ENCODE measurements around the gene SORBS2. TPM values are rescaled to one million over a fixed set of nuclear protein-coding genes. Genes with fewer than 3 reads are reported as not detected.

Gene SORBS2
- polyA plus RNA-seq, 1 donor: 25.3 TPM

DNA sequence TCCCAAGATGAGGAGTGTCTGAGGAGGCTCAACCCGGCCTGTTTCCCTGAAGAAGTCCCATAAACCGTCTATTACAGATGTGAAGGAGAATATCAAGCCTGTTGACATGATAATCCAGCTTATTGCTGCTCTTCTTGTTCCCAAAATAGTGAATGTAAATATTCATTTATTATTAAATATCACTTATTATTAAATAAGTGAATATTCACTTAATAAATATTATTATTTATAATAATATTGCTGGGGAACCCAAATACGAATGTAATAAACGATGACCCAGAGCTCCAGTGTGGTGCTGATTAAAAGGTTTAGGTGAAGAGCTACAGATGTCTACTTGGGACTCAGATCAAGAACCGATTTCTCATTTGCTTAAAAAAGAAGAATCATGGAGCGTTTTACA is 23.8 kb upstream of the SORBS2 start:
- DNase-seq: no peak

DNA sequence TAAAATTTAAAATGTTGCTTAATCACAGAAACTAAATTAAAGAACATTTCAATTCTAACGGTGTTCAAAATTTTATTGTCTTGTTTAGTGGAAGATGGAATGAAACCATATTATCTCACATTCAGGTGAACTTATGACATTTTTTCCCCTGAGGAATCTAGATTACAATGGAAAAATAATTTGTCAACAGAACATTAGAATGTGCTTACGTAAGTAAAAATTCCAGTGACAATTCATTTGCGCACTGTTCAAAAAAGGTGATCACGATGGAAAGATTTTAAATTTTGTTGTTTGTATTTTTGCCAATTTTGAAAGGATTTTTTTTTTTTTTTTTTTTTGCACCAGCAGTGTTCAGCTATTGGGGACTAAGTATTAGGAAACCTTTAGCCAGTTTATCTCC is 23.3 kb upstream of the SORBS2 start:
- DNase-seq: no peak

DNA sequence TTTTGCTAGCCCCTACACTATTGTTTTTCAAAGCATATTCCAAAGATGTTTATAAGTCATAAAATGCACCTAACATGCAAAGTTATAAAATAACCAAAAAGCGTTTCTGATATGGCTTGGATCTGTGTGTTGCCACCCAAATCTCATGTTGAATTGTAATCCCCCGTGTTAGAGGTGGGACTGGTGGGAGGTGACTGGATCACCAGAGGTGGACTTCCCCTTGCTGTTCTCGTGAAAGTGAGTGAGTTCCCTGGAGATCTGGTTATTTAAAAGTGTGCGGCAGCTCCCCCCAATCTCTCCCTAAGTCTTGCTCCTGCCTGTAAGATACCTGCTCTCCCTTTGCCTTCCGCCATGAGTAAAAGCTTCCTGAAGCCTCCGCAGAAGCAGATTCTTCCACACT is 22.8 kb upstream of the SORBS2 start:
- DNase-seq: no peak

DNA sequence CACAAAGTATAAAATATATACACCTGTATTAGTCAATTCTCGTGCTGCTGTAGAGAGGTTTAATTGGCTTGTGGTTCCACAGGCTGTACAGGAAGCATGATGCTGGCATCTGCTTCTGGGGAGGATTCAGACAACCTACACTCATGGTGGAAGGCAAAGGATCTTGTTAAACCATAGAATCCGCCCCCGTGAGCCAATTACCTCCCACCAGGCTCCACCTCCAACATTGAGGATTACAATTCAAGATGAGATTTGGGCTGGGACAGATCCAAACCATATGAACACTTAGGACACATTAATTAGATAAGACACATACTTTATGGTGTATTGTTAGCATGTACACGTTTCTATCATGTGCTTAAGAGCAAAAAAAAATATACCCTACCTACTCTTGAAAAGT is 22.1 kb upstream of the SORBS2 start:
- DNase-seq: no peak

DNA sequence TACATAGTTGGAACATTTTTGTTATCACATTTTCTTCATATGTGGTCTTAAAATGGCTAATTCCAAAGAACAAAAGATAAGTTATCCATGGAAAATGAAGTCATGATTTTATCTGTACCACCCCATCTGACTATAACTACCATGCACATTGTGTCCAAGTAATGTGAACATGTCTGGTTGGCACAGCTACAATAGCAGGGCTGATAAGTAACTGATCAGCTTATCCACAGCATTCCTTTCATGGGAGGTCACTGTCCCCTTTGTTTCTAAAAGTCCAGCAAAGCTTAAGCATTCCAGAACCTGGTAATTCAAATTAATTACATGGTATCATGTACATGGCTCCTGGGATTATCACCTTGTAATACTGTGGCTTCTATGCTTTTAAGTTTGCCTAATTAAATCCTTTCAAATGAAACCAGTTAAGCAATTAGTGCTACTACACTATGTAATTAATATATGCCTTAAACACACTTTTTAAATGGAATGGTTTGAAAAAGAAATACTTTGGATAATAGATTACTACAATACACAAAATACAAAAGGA is 21.1 kb upstream of the SORBS2 start:
- DNase-seq: no peak

DNA sequence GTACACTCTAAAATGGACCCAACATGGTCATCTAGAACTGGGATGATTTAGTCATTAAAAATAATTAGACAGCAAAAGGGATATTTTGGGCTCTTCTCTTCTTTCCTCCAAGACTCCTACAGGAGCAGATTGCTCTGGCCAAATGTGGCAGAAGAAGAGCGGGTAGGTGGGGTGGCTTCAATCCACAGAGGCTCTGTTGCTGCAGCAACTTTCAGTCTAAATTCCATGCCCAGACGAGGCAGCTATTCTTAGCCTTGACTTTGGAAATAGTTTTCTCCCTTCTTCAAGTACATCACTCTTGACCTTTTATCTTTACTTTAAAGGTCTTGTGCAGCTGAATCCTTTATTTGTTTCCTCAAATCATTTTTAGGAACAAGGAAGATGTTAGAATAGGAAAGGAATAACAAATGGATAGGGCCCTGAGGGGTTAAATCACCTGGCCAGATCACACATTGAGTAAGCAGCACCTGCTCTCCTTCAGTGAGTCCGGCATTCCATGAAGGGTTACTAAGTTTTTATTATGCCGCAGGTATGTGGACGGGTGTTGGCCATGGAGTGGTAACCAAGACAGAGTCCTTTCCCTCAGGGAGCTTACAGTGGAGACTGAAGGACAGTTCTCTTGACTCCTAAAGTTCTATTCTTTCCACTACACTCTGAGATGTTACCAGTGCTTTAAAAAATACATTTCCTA is 19.3 kb upstream of the SORBS2 start:
- no peak for DNase-seq

DNA sequence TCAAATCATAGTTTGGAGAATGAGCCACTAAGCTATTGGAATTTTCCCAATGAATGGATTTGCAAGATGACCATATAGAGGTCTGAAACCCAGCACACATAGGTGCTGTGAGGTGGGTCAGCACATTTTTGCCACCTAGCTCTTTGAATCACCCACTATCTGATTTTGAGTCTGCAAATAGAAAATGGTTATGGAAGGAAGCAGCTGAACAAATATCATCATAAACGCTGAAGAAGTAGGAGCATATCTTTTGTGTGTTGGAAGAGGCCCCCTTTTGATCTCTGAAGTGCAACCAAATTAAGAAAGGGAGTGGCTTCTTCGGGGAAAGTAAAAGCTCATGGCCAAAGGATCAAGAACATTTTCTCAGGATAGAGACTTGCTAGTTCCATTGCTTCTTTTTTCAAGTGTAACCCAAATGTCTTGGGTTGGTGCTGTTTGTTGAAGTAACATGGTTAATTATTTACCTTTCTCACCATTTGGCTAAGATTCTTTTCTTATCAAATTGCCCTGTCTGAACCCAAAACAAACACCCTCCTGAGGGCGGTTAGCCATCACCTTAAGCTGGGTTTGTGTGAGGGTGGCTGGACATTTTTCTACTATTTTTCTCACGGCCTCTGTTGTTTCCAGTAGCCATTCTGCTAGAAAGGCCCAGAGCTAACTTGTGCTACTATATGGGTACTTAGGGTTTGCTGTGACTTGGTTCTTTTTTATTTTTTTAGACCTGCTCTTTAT is 18.4 kb upstream of the SORBS2 start:
- DNase-seq: no peak

DNA sequence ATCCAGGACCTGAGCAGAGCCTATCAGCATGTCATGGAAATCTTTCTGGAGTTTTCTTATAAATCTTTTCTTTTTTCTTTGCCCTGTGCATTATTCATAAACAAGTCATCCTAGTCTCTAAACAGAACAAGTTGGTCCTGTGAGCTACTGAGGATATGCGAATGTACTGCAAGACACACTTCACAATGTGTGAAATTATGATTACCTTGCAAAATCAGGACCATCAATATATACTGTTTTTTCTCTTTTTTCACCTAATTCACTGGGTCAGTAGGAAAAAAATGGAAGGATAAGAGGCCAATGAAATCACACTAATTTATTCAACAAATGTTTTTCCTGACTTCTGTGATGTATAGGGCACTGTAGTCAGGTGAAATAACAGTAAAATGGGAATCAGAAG is 14.4 kb upstream of the SORBS2 start:
- DNase-seq: no peak

DNA sequence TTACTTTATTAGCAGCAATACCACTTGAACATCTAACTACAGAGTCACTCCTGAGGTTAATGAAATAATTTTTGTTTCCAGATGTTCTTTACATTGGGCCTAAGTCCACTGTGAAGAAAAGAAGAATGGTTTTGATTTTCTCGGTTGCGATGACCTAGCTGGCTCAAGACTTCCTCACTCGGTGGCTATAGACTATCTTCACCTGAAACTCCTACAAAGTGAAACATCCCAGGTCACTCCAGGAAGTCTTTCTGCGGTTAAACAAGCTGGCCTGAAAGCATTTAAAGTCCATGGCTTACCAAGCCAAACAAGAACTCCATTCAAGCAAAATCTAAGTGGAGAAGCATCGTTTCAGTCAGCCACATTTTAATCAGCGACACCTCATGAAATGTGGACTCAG is 13.7 kb upstream of the SORBS2 start:
- DNase-seq: no peak

DNA sequence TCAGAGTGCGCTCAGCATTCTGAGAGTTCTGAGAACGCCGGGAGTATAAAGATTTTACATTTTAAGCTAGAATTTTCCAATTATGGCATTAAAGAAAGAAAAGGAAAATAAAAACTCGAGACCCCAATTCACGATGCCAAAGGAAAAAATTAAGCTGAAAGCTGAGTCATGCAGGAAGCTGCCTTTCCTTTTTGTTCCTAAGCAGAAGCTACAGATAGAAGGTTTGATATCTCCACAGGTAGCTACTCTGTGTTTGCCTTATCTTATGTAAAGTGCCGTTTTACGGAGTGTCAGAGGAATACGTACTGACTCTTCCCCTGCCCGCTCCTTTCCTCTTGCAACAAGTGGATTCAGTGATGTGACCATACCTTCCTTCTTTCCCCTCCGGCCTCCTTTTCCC is 10.8 kb upstream of the SORBS2 start:
- no peak for DNase-seq

DNA sequence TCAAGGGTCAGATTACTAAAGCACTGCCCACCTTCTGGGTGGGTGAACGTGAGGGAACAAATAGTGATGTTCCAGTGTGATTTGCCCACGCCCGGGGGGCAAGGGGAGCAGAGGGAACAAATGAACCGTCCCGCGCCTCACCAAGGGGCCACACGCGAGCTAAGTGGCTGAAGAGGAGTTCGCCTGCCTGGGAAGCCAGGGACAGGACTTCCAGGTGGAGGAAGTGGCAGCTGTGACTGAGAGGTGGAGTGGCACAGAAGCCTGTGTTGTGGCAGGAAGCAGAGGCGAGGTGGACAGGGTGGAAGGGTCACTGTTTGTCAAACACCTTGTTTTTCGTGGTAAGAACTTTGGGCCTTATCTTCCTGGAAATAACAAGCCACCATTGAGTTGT is 9.0 kb upstream of the SORBS2 start:
- DNase-seq: no peak

DNA sequence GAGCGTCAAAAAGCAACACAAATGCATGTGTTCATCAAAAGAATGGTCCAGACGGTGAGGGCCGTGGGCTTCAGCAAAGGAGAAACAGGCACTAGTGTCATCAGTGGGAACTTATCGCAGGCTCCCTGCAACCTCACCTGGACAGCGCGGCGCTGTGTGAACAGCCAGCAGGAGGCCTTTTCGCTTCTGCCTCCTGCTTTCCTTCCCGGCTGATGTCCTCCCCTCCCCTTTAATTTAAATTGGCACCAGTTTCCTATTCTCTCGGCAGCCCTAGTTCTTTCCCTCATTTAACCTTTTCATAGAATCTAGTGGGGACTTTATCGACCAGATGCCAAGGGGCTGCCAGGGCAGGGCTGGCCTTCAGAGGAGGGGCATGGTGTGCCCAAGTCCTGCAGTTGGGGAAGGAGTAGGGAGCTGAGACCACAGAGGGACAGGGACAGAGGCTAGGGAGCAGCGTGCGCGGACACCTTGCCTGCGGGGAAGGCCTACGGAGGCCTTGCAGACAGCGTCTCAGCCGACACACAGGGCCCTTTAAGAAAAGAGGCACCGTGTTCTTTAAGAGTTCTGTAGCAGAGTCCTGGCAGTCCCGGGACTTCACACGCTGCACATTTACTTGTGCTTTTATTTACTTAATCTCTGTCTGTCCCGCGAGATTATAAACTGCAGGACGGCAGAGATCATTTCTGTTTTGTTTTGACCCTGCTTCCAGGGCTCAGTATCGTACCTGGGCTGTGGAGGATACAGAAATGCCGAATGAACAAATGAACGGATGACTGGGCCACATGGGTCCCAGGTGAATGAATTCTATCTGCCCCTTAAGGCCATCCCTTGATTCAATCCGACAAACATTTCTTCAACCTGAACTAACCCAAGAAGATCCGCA is 8.4 kb upstream of the SORBS2 start:
- no peak for DNase-seq

DNA sequence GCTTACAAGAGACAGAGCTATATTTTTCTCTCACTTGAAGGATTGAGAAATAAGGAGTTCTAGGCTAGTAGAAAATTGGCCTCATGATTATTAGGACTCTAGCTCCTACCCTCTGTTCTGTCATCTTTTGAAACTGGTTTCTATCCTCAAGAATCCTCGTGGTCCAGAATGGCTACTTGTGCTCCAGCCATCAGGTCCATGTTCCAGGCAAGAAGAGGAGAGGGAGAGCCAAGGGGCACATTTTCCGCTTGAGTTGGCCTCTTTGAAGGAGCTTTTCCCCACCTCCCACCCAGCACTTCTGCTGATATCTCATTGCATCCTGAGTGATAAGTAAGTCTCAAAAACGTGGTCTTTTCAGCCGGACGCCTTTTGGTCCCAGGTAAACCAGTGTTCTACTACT is 7.2 kb upstream of the SORBS2 start:
- no peak for DNase-seq

DNA sequence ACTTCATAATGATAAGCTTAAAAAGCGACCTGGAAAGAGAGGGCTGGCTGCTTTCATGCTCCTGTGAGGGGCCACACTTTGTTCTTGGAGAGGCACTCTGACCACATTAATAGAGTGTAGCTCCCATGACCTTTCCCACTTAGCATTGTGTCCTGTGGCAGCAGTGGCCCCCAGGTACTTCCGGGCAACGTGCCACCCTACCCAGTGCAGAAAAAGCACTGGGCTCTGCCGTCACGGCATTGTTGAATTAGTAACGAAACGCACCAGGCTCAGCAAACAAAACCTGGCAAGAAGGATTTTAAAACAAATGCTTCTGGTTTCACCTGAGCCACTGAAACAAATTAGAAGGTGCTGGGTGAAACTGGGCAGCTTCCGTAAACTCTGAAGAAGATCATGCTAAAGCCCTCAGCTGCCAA is 5.4 kb upstream of the SORBS2 start:
- no peak for DNase-seq

DNA sequence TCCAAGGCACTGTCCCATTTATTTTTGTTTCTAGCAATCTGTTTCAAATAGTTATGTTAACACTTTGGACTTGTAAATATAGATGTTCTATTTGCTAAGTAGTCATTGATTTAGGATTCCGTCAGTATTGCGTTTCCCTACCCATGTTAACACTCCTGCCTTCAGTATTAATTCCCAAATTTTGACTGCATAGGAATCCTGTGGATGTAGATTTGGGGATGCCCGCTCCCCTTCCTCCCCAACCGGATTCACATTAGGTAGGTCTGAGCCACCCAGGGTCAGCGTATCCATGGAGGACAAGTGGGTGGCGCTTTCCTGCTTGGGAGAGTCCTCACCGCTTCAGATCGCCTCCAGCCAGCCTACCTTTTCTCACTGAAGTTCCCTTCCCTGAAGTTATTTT is 1.1 kb upstream of the SORBS2 start:
- DNase-seq: no peak

DNA sequence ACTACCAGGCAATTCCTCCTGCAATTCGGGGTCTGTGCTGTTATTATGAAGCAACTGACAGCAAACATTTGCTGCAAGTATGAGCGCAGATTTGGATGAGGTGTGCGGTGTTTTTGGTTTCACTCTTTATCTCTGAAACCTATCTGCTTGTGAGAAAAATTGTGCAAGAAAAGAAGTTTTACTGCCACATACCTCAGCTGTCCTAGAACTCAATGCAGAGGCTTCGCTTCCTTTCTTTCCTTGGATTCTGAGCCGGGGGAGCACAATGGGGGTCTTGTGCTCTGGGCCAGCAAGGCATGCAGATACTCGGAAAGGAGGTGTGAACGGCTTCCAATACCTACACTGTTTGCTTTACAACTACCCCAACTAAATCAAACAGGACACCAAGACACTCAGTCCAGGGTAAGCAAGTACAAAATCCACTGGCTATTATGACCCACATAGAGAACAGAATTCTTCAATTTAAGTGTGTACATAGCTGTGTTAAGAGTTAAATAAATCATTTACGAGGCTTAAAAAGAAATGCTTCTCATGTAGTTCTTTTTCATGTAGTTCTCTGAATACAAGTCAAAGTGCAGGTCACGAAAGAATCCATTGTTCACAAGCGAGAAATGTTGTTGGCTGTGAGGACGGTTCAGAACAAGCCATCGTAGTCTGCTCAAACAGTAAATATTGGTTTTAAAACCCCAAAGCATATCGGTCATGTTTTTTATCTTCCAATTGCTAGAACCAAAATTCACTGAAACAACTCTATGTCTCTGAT is 1.1 kb downstream of the SORBS2 start:
- DNase-seq: no peak

DNA sequence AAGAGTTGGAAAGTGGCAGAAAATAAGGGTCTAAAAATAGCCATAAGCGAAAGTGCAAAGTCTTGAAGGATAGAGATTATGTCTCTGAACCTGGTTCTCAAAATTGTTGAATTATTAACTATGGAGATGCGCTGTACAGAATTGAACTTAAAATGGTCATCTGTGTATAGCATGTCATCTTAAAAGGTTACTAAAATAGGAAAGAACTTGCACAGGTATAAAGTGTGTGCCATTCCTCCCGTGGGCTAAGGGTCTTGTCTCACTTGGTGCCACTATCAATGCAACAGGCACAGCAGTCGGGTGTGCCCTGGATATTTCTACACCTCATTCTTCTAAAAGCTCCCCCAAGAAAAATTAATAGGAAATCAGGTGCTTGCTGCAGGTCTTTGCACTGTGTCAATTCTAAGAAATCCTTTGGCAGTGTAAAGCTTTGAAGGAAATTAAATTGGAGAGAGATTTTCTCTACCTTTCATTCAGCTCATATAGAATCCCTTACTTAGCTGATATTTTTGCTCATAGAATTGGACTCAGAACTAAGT is 2.4 kb downstream of the SORBS2 start:
- no peak for DNase-seq

DNA sequence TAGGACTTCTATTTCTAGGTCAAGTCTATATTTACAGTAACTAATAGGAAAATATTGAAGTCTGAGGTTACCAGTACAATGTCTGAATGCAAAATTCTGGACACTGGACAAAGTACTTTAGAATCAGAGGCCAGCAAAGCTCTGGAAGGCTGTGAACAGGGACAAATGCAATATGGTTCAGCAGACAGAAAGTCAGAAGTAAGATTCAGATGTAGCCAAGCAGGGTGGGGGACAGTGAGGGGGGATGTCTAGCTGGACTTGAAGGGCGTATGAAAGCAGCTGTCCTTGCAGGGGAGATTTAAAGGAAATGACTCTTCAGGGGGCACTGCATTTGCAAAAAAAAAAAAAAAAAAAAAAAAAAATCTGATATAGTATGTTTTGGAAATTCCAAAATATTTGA is 2.9 kb downstream of the SORBS2 start:
- no peak for DNase-seq

DNA sequence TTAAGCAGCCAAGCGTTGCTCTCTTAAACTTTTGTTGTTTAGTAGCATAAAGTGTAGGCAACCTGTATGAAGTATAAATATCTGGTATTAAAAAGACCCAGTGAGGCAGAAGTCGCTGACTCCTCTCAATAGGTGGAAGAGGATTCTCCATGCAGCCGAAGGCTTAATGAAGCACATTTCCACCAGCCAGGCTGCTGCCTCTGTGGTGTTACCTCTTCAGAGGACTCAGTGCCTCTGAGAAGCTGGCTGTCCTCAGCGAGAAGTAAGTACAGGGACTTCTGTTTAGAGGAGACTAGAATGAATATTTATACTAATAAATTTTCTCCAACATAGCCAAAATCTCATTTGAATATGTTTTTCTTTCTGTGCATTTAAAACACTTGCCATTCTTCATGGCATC is 6.0 kb downstream of the SORBS2 start:
- DNase-seq: no peak

DNA sequence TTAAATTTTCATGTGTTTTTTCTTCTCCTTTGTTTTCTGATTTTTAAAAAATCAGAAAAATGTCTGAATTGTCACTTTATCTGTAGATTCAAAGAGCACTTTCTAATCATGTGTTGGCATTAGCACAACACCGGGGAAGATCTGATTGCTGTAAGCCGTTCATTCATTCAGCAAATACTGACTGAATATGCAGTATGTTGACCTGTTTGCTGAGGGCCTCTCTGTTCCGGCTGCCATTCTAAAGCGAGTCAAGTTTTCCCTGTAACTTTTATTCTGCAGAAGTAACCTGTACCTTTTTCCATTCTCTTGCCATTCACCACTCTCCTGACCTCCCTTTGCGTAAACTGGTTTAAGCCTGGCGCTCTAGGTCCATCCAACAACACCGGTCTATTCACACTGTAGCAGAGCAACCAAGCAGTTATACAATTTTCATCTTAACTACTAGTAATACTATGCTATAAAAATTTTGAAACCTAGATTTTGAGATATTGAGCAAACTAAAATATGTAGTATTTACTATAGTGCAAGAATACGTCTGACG is 6.7 kb downstream of the SORBS2 start:
- no peak for DNase-seq

DNA sequence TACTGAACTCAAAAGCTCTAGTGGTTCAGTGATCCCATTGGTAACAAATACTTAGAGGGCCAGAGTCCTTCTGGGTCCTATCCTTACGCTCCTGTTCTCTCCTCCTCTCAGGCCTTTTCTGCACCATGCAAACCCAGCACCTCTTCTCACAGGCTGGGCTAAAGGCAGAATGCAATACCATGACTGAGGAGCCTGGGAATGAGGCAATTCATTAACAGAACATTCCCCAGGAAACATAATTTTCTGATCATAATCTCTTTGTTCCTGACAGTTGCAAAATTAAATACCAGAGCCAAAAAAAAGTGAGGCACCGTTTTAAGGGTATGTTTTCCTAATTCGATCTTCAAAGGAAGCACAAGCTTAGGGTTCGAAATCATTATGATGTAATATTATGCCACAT is 9.0 kb downstream of the SORBS2 start:
- no peak for DNase-seq

DNA sequence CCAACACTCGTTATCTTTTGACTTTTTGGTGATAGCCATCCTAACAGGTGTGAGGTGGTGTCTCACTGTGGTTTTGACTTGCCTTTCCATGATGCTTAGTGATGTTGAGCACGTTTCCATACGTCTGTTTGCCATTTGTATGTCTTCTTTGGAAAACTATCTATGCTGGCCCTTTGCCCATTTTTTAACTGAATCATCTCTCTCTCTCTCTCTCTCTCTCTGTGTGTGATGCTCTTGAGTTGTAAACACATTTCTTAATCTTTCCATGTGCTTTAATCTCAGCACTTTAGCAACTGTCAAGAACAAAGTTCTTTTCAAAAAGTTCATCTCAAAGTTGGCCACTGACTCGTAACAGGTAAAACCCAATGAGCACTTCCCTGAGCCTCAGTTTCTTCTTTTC is 10.5 kb downstream of the SORBS2 start:
- DNase-seq: no peak
